GM19238 (cell line): Measurements from ENCODE around the gene TRIM40.
A peak's percentile ranks its signal among the peaks of the same experiment; 100 is the strongest.

Source experiments
- DNase-seq: peaks from one replicate; pipeline ENCODE4 v3.0.0; 2011; ENCODE audit warnings: low spot score; ENCODE audit not compliant: insufficient read length

TRIM40 gene, protein sequence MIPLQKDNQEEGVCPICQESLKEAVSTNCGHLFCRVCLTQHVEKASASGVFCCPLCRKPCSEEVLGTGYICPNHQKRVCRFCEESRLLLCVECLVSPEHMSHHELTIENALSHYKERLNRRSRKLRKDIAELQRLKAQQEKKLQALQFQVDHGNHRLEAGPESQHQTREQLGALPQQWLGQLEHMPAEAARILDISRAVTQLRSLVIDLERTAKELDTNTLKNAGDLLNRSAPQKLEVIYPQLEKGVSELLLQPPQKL

DNA sequence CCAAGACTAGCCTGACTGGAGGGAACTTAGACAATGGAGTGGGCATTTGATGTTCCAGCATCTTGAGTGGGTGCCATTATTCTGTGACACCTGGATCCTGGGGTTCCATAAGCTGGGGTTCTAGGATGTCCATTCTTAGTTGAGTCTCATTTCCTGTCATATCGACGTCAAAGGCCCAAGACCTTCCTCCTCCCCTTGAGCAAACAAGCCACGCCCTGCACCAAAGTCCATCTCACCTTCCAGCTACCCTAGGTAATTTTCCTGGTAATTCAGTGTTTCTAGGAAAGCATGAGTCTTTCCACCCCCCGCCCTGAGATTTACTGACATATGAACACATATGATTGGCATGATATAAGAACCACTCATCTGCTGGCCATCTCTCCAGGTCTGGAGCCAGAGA, at the start of gene TRIM40:
Gene TRIM40 (plus strand): TSS at position 384 of the 400 bp plus-strand sequence. CDS start 897 bp downstream, outside the sequence.
- no peak for DNase-seq

DNA sequence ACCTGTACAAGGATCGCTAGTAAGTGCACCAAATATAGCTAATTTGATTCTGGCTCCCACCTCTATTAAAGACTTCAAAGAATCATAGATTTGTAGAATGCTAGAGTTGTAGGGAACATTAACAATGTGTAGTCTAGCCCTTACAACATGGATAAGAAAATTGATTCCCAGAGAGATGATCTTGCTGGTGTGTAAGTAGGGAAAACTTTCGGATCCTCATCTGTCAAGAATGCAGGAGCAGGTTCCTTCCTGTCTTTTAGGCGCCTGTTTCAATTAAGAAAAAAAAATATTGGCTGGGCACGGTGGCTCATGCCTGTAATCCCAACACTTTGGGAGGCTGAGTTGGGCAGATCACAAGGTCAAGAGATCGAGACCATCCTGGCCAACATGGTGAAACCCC, 48.1 kb upstream of the TRIM40 start:
- DNase-seq: no peak

DNA sequence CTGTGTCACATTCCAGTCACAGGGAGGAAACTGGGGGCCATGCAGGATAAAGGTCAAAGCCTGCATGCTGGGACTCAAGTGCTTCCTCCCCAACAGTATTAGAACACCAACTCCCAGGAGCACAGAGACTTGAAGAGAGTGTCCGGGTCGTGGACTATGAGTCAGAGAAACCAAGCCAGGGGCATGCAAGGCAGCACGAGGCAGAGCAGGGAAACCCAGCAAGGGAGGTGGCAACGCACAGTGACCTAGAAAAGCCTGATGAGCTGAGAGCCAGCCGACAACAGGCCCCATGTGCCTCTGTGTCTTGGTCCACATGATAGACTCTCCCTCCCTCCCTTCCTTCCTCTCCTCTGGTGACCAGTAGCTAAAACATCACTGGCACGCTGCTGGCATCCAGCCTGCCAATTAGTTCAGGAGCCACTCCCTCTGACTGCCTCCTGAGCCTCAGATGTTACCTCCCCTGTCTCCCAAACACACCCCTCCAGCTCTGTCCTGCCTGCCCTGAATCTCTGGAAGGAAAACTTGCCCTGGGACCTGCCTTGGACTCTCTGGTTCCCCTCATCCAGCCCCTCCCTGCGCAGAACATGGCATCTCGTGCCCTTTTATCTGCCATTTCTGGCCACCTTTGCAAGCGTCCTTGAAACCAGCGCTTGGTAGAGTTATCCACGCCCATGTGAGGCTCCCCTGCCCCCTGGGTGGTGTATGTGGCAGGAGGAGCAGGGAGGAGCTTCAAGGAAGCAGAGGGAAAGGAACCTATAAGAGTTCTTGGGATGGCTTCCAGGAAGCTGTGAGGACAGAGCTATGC, 44.2 kb upstream of the TRIM40 start:
- no peak for DNase-seq

DNA sequence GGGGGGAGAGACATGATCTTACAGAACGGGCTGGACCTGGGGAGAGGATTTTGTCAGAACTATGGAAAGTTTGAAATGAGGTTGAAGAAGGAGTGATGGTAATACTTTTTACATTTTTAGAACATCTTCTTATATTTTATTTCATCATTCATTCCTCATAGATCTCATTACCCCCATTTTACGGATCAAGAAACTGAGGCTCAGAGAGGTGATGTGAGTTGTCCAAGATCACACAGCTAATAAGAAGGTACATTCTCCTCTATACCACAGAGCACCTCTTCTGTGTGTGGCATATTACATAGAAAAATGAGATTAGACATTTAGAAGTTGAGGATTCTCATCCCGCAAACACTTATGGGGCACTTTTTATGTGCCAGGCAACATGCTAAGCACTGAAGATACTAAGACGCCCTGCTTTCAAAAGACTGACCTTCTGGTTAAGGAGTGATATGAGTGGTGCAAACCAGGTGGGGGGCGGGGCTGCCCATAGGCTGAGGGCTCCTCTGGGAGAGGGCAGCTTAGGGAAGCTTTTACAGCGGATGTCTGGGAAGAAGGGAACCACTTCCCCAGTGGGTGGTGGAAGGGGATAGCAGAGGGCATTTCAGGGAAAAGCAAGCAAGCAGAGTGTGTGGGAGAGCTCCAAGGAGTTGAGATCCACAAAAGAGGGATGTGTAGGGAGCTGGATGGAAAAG, 42.9 kb upstream of the TRIM40 start:
- no peak for DNase-seq

DNA sequence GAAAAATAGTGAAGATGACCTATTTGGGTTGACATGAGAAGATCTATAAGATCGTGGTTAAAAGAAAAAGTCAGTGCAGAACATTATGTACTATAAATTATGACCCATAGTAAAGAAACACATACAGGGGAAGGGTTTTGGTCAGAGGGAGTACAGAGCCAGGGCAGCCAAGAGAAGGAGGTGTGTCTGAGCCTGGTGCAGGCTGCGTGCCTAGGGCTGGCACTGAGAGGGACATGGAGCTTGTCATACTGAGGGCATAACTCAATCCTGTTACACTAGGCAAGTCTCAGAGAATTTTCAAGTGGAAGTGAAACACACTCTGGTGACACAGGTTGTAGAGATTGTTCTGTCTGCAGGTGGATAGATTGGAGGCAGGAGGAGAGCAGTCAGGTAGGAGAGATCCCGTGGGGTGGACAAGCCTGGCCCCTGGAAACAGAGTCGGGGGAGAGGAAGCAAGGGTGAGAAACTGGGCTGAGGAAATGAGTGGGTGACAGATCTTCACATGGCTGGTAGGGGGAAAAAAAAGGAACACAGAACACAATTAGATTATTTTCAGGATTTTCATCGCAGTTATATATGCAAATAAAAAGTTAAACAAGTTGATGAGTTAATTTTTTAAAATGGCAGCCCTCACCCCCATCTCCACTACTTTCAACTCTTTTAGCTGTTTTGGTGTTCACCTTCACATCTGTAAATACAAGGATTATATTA, 41.8 kb upstream of the TRIM40 start:
- no peak for DNase-seq

DNA sequence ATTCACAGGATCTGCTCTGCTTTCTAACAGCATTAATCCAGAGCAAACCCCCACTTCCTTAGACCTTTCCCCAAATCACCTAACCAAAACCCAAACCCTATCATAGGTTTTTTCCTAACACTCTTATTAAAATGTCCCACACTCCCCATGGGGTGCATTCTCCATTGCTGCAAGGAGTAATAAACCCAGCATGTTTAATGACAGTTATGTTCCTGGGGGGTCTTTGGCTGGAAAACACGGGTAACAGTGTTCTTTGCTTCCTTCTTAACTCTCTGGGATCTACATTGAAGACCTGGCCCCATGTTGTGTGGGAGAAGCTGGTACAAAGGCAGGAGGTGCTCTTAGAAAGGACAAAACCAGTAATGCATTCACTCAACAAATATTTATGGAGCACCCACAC, 39.1 kb upstream of the TRIM40 start:
- no peak for DNase-seq

DNA sequence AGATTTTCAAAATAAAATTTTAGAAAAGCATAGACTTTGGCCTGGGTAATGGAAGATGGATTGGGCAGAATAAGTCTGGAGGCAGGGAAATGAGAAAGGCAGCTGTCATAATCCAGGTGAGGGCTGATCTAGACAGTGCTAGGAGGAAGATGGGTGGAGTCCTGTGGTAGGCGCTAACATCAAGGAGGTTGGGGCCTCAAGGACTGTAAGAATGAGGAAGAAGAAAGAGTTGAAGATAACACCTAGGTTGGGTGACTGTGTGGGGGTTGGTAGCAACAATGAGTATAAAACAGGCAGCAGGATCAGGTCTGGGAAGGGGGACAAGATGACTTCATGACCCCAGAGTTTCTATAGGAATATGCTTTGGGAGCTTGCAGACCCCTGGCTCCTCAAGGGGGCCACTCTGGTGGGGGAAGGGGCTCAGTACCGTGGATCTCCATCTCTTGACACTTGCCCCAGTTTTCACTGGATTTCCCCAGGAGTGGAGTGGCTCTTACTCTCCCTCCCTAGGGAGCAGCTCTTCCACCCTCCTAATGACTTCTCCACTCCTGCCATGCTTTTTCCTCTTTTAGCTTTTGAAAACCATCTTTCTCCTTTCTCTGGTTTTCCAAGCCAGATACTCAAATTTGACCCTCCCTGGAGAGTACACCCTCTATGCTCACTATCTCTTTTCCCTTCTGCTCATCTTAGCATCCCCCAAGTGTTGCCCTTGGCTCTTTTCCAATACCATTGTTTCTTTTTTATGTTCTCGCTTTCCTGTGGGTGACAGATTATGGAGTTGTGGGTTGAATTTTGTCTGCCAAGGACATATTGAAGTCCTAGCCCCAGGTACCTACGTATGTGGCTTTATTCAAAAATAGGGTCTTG, 37.8 kb upstream of the TRIM40 start:
- DNase-seq: no peak

DNA sequence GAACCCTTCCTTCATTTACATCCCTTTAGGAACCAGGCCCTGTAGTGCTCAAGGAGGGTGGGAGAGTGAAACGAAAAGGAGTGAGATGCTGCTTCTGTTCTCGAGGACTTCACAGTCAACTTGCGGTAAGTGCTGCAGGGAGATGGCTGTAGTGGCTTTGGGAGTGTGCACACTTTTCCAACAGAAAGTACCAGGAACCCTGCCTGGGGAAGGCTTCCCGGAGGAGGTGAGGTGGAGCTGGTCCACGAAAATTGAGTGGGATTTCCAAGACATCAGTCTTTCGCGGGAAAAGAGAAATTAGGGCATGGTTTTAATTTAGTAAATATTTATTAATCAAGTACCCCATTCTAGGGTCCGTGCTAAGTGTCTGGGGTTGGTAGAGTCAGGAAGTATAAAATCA, 35.8 kb upstream of the TRIM40 start:
- DNase-seq: no peak

DNA sequence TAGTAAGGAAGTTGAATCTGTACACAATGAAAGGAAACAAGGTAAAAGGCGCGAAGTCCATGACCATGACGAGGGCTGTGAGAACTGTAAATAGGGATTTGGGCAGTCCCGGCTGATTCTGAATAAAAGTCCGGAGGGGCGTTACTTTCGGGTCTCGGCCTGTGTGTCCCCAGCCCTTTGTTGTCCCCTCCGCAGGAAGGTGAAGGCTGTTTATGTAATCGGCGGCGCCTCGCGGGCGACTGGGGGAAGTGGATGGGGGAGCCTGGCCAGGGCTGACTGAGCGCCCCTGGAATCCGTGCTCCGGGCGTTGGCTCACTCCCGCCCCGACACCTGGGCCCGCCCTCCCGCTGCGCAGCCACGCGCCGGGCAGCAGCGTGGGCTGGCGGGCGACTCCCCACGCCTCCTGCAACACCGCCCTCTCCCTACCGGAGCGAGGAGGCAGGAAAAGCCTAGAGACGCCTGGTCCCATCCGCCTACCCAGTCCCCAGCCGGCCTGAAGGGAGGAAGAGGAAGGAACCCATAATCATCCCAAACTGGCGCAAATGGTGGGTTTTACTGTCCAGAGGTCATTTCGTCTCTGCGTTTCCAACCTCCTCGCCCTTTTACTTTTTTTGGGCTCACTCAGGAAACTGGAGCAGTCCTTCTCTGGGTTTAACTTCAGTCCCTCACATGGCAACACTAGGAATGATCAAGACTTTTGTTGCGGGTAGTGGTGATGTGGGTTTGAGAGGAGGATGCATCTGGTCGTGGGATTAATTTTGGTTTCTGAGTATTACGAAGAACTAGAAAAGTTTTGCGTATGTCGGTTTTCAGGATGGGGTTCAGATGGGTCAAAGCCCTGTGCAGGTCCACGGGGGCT, 35.1 kb upstream of the TRIM40 start:
- DNase-seq: no peak

DNA sequence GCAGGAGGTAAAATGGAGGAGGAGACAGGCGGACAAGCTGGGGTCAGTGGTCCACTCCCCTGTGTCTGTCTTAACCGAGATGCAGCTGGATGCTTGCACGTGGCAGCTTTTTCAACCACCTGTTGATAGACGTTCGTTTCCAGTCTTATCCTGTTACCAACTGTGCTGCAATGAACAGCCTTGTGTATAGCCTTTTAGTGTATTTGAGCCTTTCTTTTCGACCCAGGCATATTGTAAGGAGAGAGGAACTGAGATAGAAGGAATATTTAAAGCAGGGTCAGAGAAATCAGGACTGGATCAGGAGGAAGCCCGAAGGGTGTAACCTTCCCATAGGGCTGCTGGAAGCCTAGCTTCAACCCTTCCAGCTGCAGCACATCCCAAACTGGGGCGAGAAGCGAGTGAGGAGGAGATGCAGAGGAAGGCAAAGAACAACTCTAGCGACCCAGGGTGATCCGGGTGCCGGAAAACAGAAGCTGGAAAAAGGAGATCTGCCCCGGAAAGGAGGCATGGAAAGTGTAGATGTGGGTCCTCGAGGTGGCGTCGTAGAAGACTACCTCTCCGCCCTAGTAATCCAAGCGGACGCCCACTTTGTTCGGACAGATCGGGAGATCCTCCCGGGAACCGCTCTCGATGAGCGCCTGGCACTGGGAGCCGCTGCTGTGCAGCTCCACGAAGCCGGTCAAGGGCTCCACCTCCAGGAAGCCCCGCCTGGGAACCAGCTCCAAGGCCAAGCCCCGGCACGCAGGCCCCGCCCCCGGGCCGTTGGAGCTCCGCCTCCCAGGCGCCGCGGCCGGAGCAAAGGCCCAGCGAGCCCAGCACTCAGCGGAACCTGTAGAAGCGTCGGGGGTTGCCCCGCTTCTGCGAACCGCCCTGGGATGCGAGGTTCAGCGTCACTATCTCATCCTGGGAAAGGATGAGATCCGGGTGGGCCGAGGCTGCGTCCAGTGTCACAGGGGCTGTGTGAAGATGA, 34.2 kb upstream of the TRIM40 start:
- DNase-seq: peak; percentile 77

DNA sequence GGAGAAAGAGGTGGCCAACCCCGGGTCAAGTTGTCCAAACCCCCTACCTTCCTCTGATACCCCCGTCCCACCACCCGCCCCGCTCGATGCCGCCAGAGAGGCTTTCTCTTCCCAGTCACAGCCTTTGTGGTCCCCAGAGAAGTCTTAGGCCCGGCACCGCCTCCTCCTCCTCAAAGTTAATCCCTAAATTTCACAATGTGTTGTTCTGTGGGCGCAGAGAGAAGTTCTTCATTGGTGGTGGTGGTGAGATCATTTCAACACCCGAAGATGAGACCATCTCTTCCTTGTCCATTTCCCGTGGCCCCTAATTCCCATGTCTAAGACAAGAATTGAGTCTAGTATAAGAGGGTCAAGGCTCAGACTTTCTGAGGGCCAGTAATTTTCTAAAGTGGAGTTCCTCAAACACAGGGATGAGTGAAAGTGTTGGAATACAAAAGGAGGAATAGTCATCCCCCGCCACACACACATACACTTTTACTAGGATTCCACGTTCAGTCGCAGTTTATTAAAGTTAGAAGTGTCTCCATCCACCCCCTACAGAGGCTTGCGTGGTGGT, 33.4 kb upstream of the TRIM40 start:
- DNase-seq: no peak

DNA sequence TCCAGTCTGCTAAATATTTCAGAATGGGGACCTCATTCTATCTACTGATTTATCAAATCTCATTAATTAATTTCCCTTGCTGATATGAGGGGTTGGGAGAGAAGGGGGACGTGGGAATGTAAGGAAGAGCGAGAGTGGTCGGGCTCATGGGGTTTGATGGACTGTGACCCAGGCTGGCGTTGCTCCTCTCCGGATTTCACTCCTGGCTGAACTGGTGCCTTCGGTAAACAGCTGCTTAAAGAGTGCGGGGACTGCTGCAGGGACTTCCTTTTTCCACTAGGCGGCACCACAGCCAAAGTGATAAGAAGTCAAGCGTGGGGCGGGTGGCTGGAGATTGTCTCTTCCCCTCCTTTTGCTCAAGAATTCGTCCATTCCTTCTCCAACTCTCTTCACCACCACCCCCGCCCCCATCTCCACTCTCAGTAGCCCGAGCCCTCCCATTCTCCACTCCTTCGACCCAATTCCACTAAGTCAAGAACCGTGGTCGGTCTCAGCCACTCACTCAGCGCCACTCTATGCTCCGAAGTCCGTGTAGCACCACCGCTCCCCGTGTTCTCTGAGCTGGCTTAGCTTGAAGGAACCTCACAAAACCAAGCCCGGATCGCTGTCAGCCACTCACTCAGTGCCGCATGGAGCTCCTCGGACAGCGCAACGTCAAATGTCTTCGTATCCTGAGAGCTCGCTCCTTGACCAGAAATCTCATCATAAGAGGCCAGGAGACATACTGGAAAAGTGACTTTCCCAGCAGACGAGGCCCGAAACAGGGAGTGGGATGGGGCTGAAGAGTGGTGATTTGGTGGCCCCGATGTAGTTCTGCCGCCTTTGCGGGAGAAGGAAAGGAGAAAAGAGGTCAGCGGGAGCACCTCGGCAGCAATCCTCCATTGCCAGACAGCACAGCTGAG, 32.7 kb upstream of the TRIM40 start:
- peak; percentile 75 for DNase-seq

DNA sequence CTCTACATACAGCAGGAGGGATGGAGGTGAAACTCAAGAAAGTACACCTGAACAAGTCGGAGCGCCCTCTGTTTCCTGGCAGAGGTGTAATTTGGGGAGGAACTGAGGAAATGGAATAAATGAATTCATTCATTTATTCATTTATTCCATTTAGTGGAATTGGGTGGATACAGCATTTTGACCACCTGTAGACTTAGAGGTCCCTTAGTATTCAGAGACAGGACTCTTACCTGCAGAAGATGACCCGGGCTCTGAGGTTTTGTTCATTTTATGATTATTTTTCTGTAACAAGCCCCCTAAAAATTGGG, 32.1 kb upstream of the TRIM40 start:
- no peak for DNase-seq

DNA sequence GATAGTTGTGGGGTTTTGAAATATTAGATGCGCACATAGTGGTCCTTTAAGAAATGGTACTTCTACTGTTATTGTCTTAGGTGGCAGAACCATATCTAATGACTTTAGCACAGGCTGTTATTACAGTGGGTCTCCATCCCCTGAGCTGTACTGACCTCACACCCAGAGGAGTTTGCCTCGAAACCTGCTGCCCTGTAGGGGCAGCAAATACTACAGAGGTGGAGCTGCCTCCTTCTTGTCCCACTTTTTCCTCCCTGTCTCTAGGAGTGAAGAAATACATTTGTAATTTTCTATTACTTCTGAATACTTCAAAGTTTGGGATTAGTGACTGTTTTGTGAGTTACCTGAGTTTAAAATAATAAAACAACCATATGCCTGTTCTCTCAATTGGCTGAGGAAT, 31.3 kb upstream of the TRIM40 start:
- no peak for DNase-seq

DNA sequence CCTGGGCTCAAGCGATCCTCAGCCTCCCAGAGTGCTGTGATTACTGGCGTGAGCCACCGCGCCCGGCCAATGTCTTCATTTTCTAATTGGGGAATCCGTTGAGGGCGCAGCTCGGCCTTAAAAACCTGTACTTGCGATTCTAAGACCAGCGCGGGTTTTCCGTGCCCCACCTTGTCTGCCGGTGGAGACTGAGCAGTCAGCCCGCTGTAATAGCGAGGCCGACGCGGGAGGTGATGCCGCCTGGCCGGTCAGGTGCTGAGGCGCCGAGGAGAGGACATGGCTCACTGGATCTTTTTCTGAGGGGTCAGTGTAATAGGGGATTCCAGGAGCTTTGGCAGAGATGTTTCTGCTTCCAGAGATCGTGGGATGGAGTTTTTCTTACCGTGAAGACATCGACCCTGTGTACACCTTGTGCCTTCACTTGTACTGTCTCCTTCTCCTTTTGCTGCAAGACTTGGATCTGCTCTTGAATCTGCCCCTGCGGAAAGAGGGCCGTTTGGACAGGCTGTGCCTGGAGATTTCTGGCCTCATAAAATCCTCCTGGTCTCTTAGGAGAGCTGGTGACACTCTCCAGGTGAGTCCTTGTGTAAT, 24.6 kb upstream of the TRIM40 start:
- DNase-seq: no peak

DNA sequence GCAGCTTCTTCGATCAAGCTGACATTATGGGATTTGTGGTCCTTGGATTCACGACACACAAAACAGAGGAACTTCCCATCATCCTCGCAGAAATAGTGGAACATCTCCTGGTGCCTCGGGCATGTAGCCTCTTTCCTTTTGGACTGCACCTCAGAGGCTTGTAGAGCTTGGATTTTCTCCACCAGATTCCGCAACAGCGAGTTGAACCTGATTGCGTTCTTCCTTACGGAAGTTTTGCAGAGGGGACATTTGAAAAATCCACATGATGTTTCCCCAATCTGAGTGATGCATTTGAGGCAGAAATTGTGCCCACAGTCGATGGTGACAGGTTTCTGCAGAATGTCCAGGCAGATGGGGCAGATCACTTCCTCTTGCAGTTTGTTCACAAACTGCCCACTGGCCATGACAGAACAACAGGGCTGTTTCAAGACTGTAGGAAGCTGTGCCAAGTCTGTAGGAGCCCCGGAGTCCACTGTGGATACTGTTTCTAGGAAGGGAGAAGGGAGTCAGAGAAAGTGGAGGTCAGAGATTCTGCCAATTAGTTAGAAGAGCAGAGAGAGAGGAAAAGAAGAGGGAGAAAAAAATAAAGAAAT, 23.4 kb upstream of the TRIM40 start:
- DNase-seq: no peak
